SK-N-SH treated with all-trans-retinoic acid at 6 μM for 48 hours (cell line): ENCODE measurements around the gene S100A11.
A peak's percentile ranks its signal among the peaks of the same experiment; 100 is the strongest.

Source experiments
- ATAC-seq: fragments of 200-7000 bp; cut with Tn5 transposase; 3 replicates; pipeline ENCODE4 v1.9.1; 2020; ENCODE audit warnings: mild to moderate bottlenecking, moderate library complexity
- ARNTL ChIP-seq: fragments of 450-650 bp; formaldehyde crosslinking; IDR thresholded peaks from 2 replicates; pipeline ENCODE4 v1.5.0; 2020; ENCODE audit warnings: low read depth, mild to moderate bottlenecking, moderate library complexity, borderline replicate concordance
- BACH2 ChIP-seq: fragments of 250-450 bp; sonication (Bioruptor Pico); IDR thresholded peaks from 2 replicates; pipeline ENCODE4 v1.9.0; 2021; ENCODE audit warnings: mild to moderate bottlenecking, borderline replicate concordance
- CREB5 ChIP-seq: fragments of 250-450 bp; sonication (Bioruptor Pico); IDR thresholded peaks from 2 replicates; pipeline ENCODE4 v1.5.1; 2020; ENCODE audit warnings: low read depth, mild to moderate bottlenecking, moderate library complexity
- CSDC2 ChIP-seq: fragments of 250-450 bp; sonication (Bioruptor Pico); IDR thresholded peaks from 2 replicates; pipeline ENCODE4 v1.5.0; 2020; ENCODE audit warnings: mild to moderate bottlenecking, moderate library complexity
- CSRNP3 ChIP-seq: fragments of 250-450 bp; sonication (Bioruptor Pico); IDR thresholded peaks from 2 replicates; pipeline ENCODE4 v1.5.1; 2021; ENCODE audit warnings: mild to moderate bottlenecking, moderate library complexity
- ESRRG ChIP-seq: fragments of 250-450 bp; sonication (Bioruptor Pico); IDR thresholded peaks from 2 replicates; pipeline ENCODE4 v1.6.1; 2021; ENCODE audit warnings: mild to moderate bottlenecking
- ISL1 ChIP-seq: fragments of 250-450 bp; sonication (Bioruptor Pico); IDR thresholded peaks from 2 replicates; pipeline ENCODE4 v2.1.2; 2022; ENCODE audit warnings: mild to moderate bottlenecking, moderate library complexity
- OSR1 ChIP-seq: fragments of 250-450 bp; sonication (Bioruptor Pico); IDR thresholded peaks from 2 replicates; pipeline ENCODE4 v1.8.0; 2022; ENCODE audit warnings: moderate library complexity, mild to moderate bottlenecking, inconsistent platforms
- PATZ1 ChIP-seq: fragments of 250-450 bp; sonication (Bioruptor Pico); IDR thresholded peaks from 2 replicates; pipeline ENCODE4 v1.8.0; 2020; ENCODE audit warnings: mild to moderate bottlenecking, moderate library complexity, borderline replicate concordance
- PPARA ChIP-seq: fragments of 250-450 bp; sonication (Bioruptor Pico); IDR thresholded peaks from 2 replicates; pipeline ENCODE4 v1.5.0; 2020; ENCODE audit warnings: mild to moderate bottlenecking, borderline replicate concordance
- RARB ChIP-seq: fragments of 250-450 bp; sonication (Bioruptor Pico); IDR thresholded peaks from 2 replicates; pipeline ENCODE4 v1.8.0; 2021; ENCODE audit warnings: mild to moderate bottlenecking, moderate library complexity
- SNAI2 ChIP-seq: fragments of 250-450 bp; sonication (Bioruptor Pico); IDR thresholded peaks from 2 replicates; pipeline ENCODE4 v1.5.0; 2020; ENCODE audit warnings: mild to moderate bottlenecking, moderate library complexity
- TCF4 ChIP-seq: fragments of 250-450 bp; sonication (Bioruptor Pico); IDR thresholded peaks from 2 replicates; pipeline ENCODE4 v1.8.0; 2021; ENCODE audit warnings: mild to moderate bottlenecking, moderate library complexity, borderline replicate concordance
- TOX ChIP-seq: fragments of 250-450 bp; sonication (Bioruptor Pico); IDR thresholded peaks from 2 replicates; pipeline ENCODE4 v1.8.0; 2021; ENCODE audit warnings: mild to moderate bottlenecking, moderate library complexity, borderline replicate concordance
- TSHZ2 ChIP-seq: fragments of 250-450 bp; sonication (Bioruptor Pico); IDR thresholded peaks from 2 replicates; pipeline ENCODE4 v1.5.0; 2020; ENCODE audit warnings: mild to moderate bottlenecking, moderate library complexity
- ZC3H10 ChIP-seq: fragments of 250-450 bp; sonication (Bioruptor Pico); IDR thresholded peaks from 2 replicates; pipeline ENCODE4 v1.5.1; 2021; ENCODE audit warnings: mild to moderate bottlenecking, moderate library complexity
- ZFP3 ChIP-seq: fragments of 250-450 bp; sonication (Bioruptor Pico); IDR thresholded peaks from 2 replicates; pipeline ENCODE4 v1.5.0; 2020; ENCODE audit warnings: mild to moderate bottlenecking, moderate library complexity
- ZFP30 ChIP-seq: fragments of 450-650 bp; formaldehyde crosslinking; IDR thresholded peaks from 2 replicates; pipeline ENCODE4 v1.5.0; 2022; ENCODE audit warnings: mild to moderate bottlenecking, moderate library complexity
- ZNF565 ChIP-seq: fragments of 450-650 bp; formaldehyde crosslinking; conservative IDR thresholded peaks from 2 replicates; pipeline ENCODE4 v1.5.0; 2020; ENCODE audit warnings: low read depth, mild to moderate bottlenecking, moderate library complexity
- ZNF70 ChIP-seq: fragments of 450-650 bp; formaldehyde crosslinking; IDR thresholded peaks from 2 replicates; pipeline ENCODE4 v1.5.0; 2020; ENCODE audit warnings: mild to moderate bottlenecking, moderate library complexity
- ZNF8 ChIP-seq: fragments of 450-650 bp; formaldehyde crosslinking; IDR thresholded peaks from 2 replicates; pipeline ENCODE4 v1.5.0; 2020; ENCODE audit warnings: mild to moderate bottlenecking, moderate library complexity

Gene S100A11

GRCh38 chr1:151988405-151988923, 48.3 kb downstream of the S100A11 start (continued):
- TF ChIP-seq PATZ1 (CRISPR knock-in tag): peak; percentile 75
- TF ChIP-seq CSDC2: peak; percentile 80; the same call in 1 of the 2 replicates
- no peak; the same call in 1 of the 2 replicates for TF ChIP-seq ISL1 (CRISPR knock-in tag)
- TF ChIP-seq ESRRG (CRISPR knock-in tag): no peak
- TF ChIP-seq CREB5 (CRISPR knock-in tag): no peak
- TF ChIP-seq TSHZ2 (CRISPR knock-in tag): no peak

- no peak for TF ChIP-seq ZNF565
- no peak for ATAC-seq
Observed at GRCh38 chr1:151986501-151987190, 50.2 kb downstream of the S100A11 start.

GRCh38 chr1:151985768-151986167, 51.0 kb downstream of the S100A11 start:
- no peak for TF ChIP-seq ZFP30 (CRISPR knock-in tag)
- TF ChIP-seq ESRRG (CRISPR knock-in tag): no peak
- no peak for TF ChIP-seq OSR1
- TF ChIP-seq ZC3H10: no peak
- no peak for TF ChIP-seq ZNF565
- no peak for TF ChIP-seq ZNF70
- no peak for TF ChIP-seq PPARA
- no peak for TF ChIP-seq TSHZ2 (CRISPR knock-in tag)
- no peak for TF ChIP-seq TOX
- TF ChIP-seq ZFP3 (CRISPR knock-in tag): no peak
- no peak for TF ChIP-seq BACH2 (CRISPR knock-in tag)
- no peak for TF ChIP-seq SNAI2
- TF ChIP-seq ISL1 (CRISPR knock-in tag): no peak
- no peak for ATAC-seq

- ATAC-seq: no peak
- TF ChIP-seq ZNF565 (no peak), RARB (no peak), CSDC2 (no peak), ZFP30 (CRISPR knock-in tag) (no peak), ZC3H10 (no peak), CSRNP3 (CRISPR knock-in tag) (no peak), ZNF8 (CRISPR knock-in tag) (no peak), ZFP3 (CRISPR knock-in tag) (no peak), ISL1 (CRISPR knock-in tag) (no peak), TCF4 (CRISPR knock-in tag) (no peak), OSR1 (no peak), ARNTL (CRISPR knock-in tag) (no peak)
Observed at GRCh38 chr1:151985270-151985669, 51.5 kb downstream of the S100A11 start.
